ENCODE results near the gene TBX21.

TBX21 gene

DNA sequence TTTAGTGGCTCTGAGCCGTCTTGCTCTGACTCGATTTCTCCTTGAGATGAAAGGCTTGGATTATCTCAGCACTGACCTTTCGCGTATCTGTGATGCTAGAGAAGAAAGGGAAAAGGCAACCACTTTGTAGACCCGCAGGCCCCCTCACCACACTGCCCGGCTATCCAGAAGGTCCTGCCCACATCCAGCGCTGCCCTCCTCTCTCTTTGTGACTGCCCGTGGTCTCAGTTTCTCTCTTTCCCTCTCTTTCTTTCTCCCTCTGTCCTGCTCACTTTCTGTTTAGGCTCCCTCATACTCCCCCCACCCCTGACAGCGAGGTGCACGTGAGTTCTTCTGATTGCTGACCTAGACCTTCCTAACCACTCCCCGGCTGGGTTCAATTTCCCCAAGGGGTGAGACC lies 12.8 kb upstream of the TBX21 start:
- H3K4me3 ChIP-seq (ENCODE audit: low read depth, low read length) = no peak overlapping the region
- no peak for TF ChIP-seq CTCF (IDR thresholded peaks at IDR 0.05; ENCODE audit: insufficient read depth, low read depth, low read length, missing control alignments)
- DNase-seq (ENCODE audit: low read depth) = no peak

DNA sequence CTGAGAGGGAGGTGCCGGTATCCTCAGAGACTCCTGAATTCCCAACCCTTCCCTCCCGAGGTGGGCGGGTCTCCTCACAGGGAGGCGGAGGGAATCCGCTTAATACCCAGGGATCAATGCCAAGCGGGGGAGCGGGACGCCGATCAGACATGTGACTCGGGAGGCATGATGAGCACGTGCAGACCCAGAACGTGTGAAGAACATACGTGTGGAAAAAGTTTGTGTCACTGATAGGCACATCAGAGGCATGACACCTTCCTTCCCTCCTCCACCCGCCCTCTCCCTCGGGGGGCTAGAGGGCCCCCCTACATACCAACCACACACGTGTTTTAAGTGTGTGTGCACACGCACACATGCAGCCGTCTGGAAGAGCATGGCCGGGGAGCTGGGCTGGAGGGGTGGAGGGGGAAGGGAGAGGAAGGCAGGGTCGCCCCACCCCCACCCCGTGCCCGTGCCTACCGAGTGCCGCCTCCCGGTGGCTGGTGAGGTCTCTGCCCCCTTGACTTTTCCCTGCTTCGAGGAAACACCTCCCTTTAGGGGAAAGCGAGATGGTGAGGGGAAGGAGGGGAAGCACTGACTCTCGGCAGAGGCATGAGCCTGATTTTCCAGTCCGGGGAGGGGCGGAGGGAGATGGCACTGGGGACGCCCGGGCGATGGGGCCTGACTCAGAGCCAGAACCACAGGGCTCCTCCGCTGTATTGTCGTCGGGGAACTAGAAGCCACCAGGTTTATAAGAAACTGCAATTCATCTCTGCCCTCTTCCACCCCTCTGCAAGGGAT lies 12.1 kb upstream of the TBX21 start:
- H3K4me3 ChIP-seq (ENCODE audit: low read depth, low read length) = no peak overlapping the region
- no peak for TF ChIP-seq CTCF (IDR thresholded peaks at IDR 0.05; ENCODE audit: insufficient read depth, low read depth, low read length, missing control alignments)
- DNase-seq (ENCODE audit: low read depth) = peak; percentile 64

GRCh38 chr17:47721725-47722124 lies 11.3 kb upstream of the TBX21 start:
- H3K4me3 ChIP-seq (ENCODE audit: low read depth, low read length) = no peak overlapping the region
- no peak for TF ChIP-seq CTCF (IDR thresholded peaks at IDR 0.05; ENCODE audit: insufficient read depth, low read depth, low read length, missing control alignments)
- no peak for DNase-seq (ENCODE audit: low read depth)

DNA sequence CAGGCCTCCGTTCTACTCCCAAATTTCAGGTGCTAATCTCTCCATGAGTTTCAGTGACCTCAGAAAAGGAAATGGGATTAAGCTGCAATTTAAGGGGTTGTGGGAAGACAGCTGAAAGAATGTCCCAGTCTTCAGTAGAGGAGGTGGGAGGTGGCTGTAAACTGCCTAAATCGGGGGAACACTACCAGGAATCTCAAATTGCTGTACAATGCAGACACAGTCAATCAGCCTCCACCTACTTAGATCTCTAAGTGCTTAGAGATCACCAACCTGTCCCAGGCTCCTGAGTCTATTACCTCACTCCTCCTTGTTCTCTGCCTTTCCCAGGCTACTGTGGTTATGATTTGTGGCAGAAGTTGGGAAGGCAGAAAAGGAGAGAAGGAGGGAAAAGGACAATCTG lies 8.3 kb upstream of the TBX21 start:
- H3K4me3 ChIP-seq (ENCODE audit: low read depth, low read length) = no peak overlapping the region
- no peak for DNase-seq (ENCODE audit: low read depth)
- no peak for TF ChIP-seq CTCF (IDR thresholded peaks at IDR 0.05; ENCODE audit: insufficient read depth, low read depth, low read length, missing control alignments)

- DNase-seq (ENCODE audit: low read depth) = no peak
- TF ChIP-seq CTCF (IDR thresholded peaks at IDR 0.05; ENCODE audit: insufficient read depth, low read depth, low read length, missing control alignments) = peak; percentile 10
- no peak overlapping the region for H3K4me3 ChIP-seq (ENCODE audit: low read depth, low read length)
These were observed 7.5 kb upstream of the TBX21 start for GRCh38 chr17:47725446-47726111.

GRCh38 chr17:47726796-47727703 lies 6.0 kb upstream of the TBX21 start:
- no peak overlapping the region for H3K4me3 ChIP-seq (ENCODE audit: low read depth, low read length)
- no peak for DNase-seq (ENCODE audit: low read depth)
- TF ChIP-seq CTCF (IDR thresholded peaks at IDR 0.05; ENCODE audit: insufficient read depth, low read depth, low read length, missing control alignments) = no peak
